CD14-positive monocyte (primary cell): ENCODE measurements around the gene CYP4B1. TPM values are rescaled to one million over a fixed set of nuclear protein-coding genes. Genes with fewer than 3 reads are reported as not detected.

Experiments used
- DNase-seq, 3 donors: peaks; one replicate each; pipeline ENCODE4 v3.0.0-alpha.2; 2011 to 2022
- H2AFZ ChIP-seq: 2 replicates; pipeline ENCODE4 v1.6.0; 2012; ENCODE audit warnings: mild to moderate bottlenecking, low read depth, low read length, inconsistent platforms; ENCODE audit not compliant: insufficient read depth, poor library complexity, severe bottlenecking
- H3K27ac ChIP-seq, 2 donors: 1 replicate in 1 of 2; 2 replicates in 1 of 2; pipeline ENCODE4 v1.5.1; 2012 to 2013; ENCODE audit warnings: low read length in 2 of 2, control low read depth in 1 of 2, inconsistent platforms in 1 of 2, low read depth in 1 of 2, mild to moderate bottlenecking in 1 of 2
- H3K27me3 ChIP-seq, 2 donors: one replicate each; pipeline versions ENCODE4 v1.6.0 to v1.6.1; 2011 to 2013; ENCODE audit warnings: low read length in 2 of 2; ENCODE audit not compliant: control insufficient read depth in 2 of 2, insufficient read depth in 2 of 2
- H3K36me3 ChIP-seq, 2 donors: replicated peaks in 1 of 2; 1 replicate in 1 of 2; 2 replicates in 1 of 2; pipeline versions ENCODE4 v1.5.1 to v1.6.1; 2012 to 2013; ENCODE audit warnings: low read length in 2 of 2, control low read depth in 1 of 2, inconsistent platforms in 1 of 2, mild to moderate bottlenecking in 1 of 2; ENCODE audit not compliant: insufficient read depth in 2 of 2, control insufficient read depth in 1 of 2
- H3K4me1 ChIP-seq, 2 donors: 1 replicate in 1 of 2; 2 replicates in 1 of 2; pipeline versions ENCODE4 v1.5.1 to v1.6.1; 2012 to 2013; ENCODE audit warnings: low read length in 2 of 2, control low read depth in 1 of 2, inconsistent platforms in 1 of 2, mild to moderate bottlenecking in 1 of 2, moderate library complexity in 1 of 2; ENCODE audit not compliant: insufficient read depth in 2 of 2, control insufficient read depth in 1 of 2
- H3K4me2 ChIP-seq: replicated peaks from 2 replicates; pipeline ENCODE3; 2012; ENCODE audit warnings: low read length, moderate library complexity, mild to moderate bottlenecking; ENCODE audit not compliant: poor library complexity, severe bottlenecking; ENCODE audit errors: extremely low read depth
- H3K4me3 ChIP-seq, 3 experiments: fragments of 200-600 bp in 1 of 3; sonication (generic) in 1 of 3; replicated peaks in 1 of 3; 1 replicate in 2 of 3; 2 replicates in 1 of 3; pipeline ENCODE4 v1.5.1; 2011 to 2013; ENCODE audit warnings: low read length in 3 of 3, mild to moderate bottlenecking in 3 of 3, control low read depth in 2 of 3, low read depth in 2 of 3, inconsistent platforms in 1 of 3, moderate library complexity in 1 of 3
- H3K79me2 ChIP-seq: 2 replicates; pipeline ENCODE4 v1.6.0; 2012; ENCODE audit warnings: mild to moderate bottlenecking, control low read depth, inconsistent platforms, low read length, moderate library complexity; ENCODE audit not compliant: insufficient read depth
- H3K9ac ChIP-seq: 2 replicates; pipeline ENCODE4 v1.6.0; 2017; ENCODE audit warnings: low read length, mild to moderate bottlenecking; ENCODE audit not compliant: insufficient read depth, poor library complexity, severe bottlenecking
- H3K9me3 ChIP-seq, 2 donors: replicated peaks in 1 of 2; 1 replicate in 1 of 2; 2 replicates in 1 of 2; pipeline versions ENCODE4 v1.5.1 to v1.6.1; 2012 to 2013; ENCODE audit warnings: low read length in 2 of 2, control low read depth in 1 of 2; ENCODE audit not compliant: control insufficient read depth in 1 of 2, insufficient read depth in 1 of 2
- H4K20me1 ChIP-seq: 2 replicates; pipeline ENCODE4 v1.6.0; 2012; ENCODE audit warnings: mild to moderate bottlenecking, low read length, control low read depth, moderate library complexity; ENCODE audit not compliant: insufficient read depth
- H3K27ac Mint-ChIP-seq, 7 donors: one replicate each; pipeline ENCODE4 v1.8.0; 2020; ENCODE audit warnings: mild to moderate bottlenecking in 7 of 7, mixed read lengths in 7 of 7, moderate library complexity in 6 of 7, inconsistent platforms in 2 of 7
- H3K27me3 Mint-ChIP-seq, 3 donors: one replicate each; pipeline ENCODE4 v1.8.0; 2021 to 2022; ENCODE audit warnings: low read depth in 3 of 3, mild to moderate bottlenecking in 3 of 3, mixed read lengths in 3 of 3, moderate library complexity in 3 of 3, inconsistent platforms in 1 of 3
- H3K36me3 Mint-ChIP-seq, 2 donors: one replicate each; pipeline ENCODE4 v1.8.0; 2020; ENCODE audit warnings: mixed read lengths in 2 of 2, inconsistent platforms in 1 of 2, mild to moderate bottlenecking in 1 of 2
- H3K4me1 Mint-ChIP-seq: one replicate; pipeline ENCODE4 v1.8.0; 2020; ENCODE audit warnings: mild to moderate bottlenecking, mixed read lengths
- H3K4me3 Mint-ChIP-seq, 2 donors: one replicate each; pipeline ENCODE4 v1.8.0; 2020; ENCODE audit warnings: mild to moderate bottlenecking in 2 of 2, mixed read lengths in 2 of 2, moderate library complexity in 1 of 2
- H3K9me3 Mint-ChIP-seq, 7 donors: one replicate each; pipeline ENCODE4 v1.8.0; 2020 to 2022; ENCODE audit warnings: mixed read lengths in 7 of 7, mild to moderate bottlenecking in 6 of 7, moderate library complexity in 6 of 7, inconsistent platforms in 2 of 7
- CTCF ChIP-seq: fragments of 200-600 bp; IDR thresholded peaks from one replicate; pipeline ENCODE4 v1.8.0; 2022; ENCODE audit warnings: antibody characterized with exemption, mild to moderate bottlenecking
- WGBS: methylation state at CpG from one replicate; pipeline ENCODE4 v1.1.5; 2013; ENCODE audit warnings: missing lambda C conversion rate; ENCODE audit not compliant: insufficient coverage; 5-methylcytosine and 5-hydroxymethylcytosine counted together
- intact Hi-C, 2 donors: fragments of 100-400 bp; cut with micrococcal nuclease; formaldehyde crosslinking; loops; one replicate each; pipeline versions ENCODE4 v1.15.0 to v1.15.1; 2023
- polyA plus RNA-seq, 3 donors: library from polyadenylated mRNA; depleted of rRNA in 1 of 3; unstranded in 2 of 3; stranded (reverse) in 1 of 3; fragments of 300-500 nt in 2 of 3; fragments of >200 nt in 1 of 3; fragmentation: Illumina TruSeq in 2 of 3; gene quantifications; 1 replicate in 2 of 3; 2 replicates in 1 of 3; pipeline ENCODE4 v1.2.3, GENCODE V29; 2012 to 2021

Gene CYP4B1
- polyA plus RNA-seq, 3 donors = not detected

GRCh38 chr1:46818591-46818990 is 19.7 kb downstream of the CYP4B1 start:
- Mint-ChIP-seq H3K27me3 (peaks cover 2 to 5% (median 4%) of the 10 kb centered on the region in 3 donors), H3K36me3 (no peaks in the 10 kb centered on the region), H3K27ac (no peak overlapping the region), H3K9me3 (peaks cover 0 to 3% (median 0%) of the 10 kb centered on the region in 7 donors), H3K4me1 (no peaks in the 10 kb centered on the region), H3K4me3 (no peak overlapping the region)
- Histone ChIP-seq H3K9me3 (peaks cover 0 to 3% of the 10 kb centered on the region in 2 donors), H3K4me1 (no peaks in the 10 kb centered on the region), H3K27me3 (no peaks in the 10 kb centered on the region), H2AFZ (no peak overlapping the region), H3K9ac (no peak overlapping the region), H3K4me3 (no peak overlapping the region), H3K79me2 (no peaks in the 10 kb centered on the region), H3K4me2 (no peak overlapping the region), H4K20me1 (no peaks in the 10 kb centered on the region), H3K27ac (no peak overlapping the region), H3K36me3 (no peaks in the 10 kb centered on the region)
- DNase-seq = no peak
- no peak for TF ChIP-seq CTCF
- intact Hi-C loops = no loop called here
- 93% methylated on average over 3 of the region's 5 CpGs for WGBS

GRCh38 chr1:46819335-46819734 is 20.5 kb downstream of the CYP4B1 start:
- H3K9me3 ChIP-seq = peaks cover 0 to 3% of the 10 kb centered on the region in 2 donors
- Mint-ChIP-seq H3K4me3 (no peak overlapping the region), H3K9me3 (peaks cover 0 to 3% (median 0%) of the 10 kb centered on the region in 7 donors), H3K36me3 (no peaks in the 10 kb centered on the region), H3K27ac (no peak overlapping the region), H3K4me1 (no peaks in the 10 kb centered on the region), H3K27me3 (peaks cover 2 to 5% (median 4%) of the 10 kb centered on the region in 3 donors)
- H3K79me2 ChIP-seq = no peaks in the 10 kb centered on the region
- TF ChIP-seq CTCF = no peak
- H2AFZ ChIP-seq = no peak overlapping the region
- H3K27me3 ChIP-seq = no peaks in the 10 kb centered on the region
- no peaks in the 10 kb centered on the region for H3K4me1 ChIP-seq
- no peak overlapping the region for H3K27ac ChIP-seq
- no peak overlapping the region for H3K4me3 ChIP-seq
- H3K9ac ChIP-seq = no peak overlapping the region
- H3K4me2 ChIP-seq = no peak overlapping the region
- no CpG with 5 or more reads among the region's 1 CpG for WGBS
- no peaks in the 10 kb centered on the region for H3K36me3 ChIP-seq
- no peak for DNase-seq
- H4K20me1 ChIP-seq = no peaks in the 10 kb centered on the region
- intact Hi-C loops = no loop called here
